Tibial nerve (tissue), 3 donors: ENCODE results near the gene NUMB.

Source experiments
- POLR2A ChIP-seq, 2 donors: fragments of 450-650 bp; IDR thresholded peaks; one replicate each; pipeline ENCODE4 v1.6.1; 2017; ENCODE audit warnings: antibody characterized with exemption in 2 of 2, mild to moderate bottlenecking in 2 of 2, moderate library complexity in 2 of 2
- TF ChIP-seq, protein P1 (sequence below), 5 experiments: fragments of 200-600 bp in 3 of 5; fragments of 450-650 bp in 2 of 5; sonication (generic) in 3 of 5; IDR thresholded peaks; one replicate each; pipeline ENCODE4 v1.5.1; 2016 to 2019; ENCODE audit warnings: antibody characterized with exemption in 5 of 5, mild to moderate bottlenecking in 3 of 5, moderate library complexity in 2 of 5

DNA sequence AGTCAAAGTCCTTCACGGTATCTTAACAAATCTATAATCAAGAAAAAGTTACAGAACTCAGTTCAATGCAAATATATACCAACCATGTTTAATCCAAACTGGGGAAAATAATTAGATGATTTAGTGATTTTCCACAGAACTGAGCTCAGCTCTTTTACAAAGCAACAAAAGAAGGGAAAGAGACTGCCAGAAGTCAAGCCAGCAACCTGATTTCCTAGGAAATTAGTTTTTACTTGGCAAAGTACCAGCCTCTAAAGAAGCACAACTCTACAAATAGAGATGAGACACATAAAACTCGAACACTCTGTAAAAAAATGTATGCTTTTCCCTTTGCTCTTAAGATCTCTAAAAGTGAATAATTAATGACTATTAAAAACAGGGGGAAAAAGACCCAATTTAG is 19.4 kb downstream of the NUMB start:
- TF ChIP-seq, protein P1, sequence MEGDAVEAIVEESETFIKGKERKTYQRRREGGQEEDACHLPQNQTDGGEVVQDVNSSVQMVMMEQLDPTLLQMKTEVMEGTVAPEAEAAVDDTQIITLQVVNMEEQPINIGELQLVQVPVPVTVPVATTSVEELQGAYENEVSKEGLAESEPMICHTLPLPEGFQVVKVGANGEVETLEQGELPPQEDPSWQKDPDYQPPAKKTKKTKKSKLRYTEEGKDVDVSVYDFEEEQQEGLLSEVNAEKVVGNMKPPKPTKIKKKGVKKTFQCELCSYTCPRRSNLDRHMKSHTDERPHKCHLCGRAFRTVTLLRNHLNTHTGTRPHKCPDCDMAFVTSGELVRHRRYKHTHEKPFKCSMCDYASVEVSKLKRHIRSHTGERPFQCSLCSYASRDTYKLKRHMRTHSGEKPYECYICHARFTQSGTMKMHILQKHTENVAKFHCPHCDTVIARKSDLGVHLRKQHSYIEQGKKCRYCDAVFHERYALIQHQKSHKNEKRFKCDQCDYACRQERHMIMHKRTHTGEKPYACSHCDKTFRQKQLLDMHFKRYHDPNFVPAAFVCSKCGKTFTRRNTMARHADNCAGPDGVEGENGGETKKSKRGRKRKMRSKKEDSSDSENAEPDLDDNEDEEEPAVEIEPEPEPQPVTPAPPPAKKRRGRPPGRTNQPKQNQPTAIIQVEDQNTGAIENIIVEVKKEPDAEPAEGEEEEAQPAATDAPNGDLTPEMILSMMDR (IDR thresholded peaks at IDR 0.05): no peak
- TF ChIP-seq POLR2A (IDR thresholded peaks at IDR 0.05): no peak
